GM13977 (cell line): ENCODE data around the gene MSLN.

ENCODE experiments used
- DNase-seq: peaks from one replicate; pipeline ENCODE4 v3.0.0; 2012; ENCODE audit warnings: low spot score
- in situ Hi-C: fragments of 300-500 bp; cut with MboI; formaldehyde crosslinking; loops from one replicate; pipeline ENCODE4 v1.12.0; 2022; ENCODE audit warnings: low sequenced_read_pairs, low pct_unique_long_range_greater_than_20kb, mixed read lengths, inconsistent platforms; ENCODE audit not compliant: unreplicated experiment
- TF ChIP-seq, protein P1 (sequence below): IDR thresholded peaks from 2 replicates; pipeline ENCODE4 v1.5.1; 2012; ENCODE audit warnings: mild to moderate bottlenecking, control low read depth; ENCODE audit not compliant: insufficient read depth; ENCODE audit errors: extremely low read depth, missing control alignments

The MSLN gene

GRCh38 chr16:745739-746138 is 14.8 kb upstream of the MSLN start:
- DNase-seq: peak; percentile 75
- in situ Hi-C loops: no loop called here
- TF ChIP-seq, protein P1, sequence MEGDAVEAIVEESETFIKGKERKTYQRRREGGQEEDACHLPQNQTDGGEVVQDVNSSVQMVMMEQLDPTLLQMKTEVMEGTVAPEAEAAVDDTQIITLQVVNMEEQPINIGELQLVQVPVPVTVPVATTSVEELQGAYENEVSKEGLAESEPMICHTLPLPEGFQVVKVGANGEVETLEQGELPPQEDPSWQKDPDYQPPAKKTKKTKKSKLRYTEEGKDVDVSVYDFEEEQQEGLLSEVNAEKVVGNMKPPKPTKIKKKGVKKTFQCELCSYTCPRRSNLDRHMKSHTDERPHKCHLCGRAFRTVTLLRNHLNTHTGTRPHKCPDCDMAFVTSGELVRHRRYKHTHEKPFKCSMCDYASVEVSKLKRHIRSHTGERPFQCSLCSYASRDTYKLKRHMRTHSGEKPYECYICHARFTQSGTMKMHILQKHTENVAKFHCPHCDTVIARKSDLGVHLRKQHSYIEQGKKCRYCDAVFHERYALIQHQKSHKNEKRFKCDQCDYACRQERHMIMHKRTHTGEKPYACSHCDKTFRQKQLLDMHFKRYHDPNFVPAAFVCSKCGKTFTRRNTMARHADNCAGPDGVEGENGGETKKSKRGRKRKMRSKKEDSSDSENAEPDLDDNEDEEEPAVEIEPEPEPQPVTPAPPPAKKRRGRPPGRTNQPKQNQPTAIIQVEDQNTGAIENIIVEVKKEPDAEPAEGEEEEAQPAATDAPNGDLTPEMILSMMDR: peak; percentile 58

DNA sequence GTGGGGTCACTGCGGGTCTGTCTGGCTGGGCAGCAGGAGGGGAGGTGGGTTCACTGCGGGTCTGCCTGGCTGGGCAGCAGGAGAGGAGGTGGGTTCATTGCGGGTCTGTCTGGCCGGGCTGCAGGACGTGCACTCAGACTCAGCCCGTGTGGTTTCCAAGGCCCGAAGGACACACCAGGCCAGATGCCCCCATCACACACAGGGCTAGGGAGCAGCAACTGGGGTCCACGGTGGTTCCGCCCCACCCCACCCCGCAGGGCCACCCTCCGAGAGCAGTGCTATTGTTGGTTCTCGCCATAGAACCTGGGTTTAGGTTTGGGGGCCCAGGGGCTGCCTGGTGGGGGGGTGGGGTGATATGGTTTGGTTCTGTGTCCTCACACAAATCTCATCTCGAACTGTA is 13.9 kb upstream of the MSLN start:
- DNase-seq: no peak
- TF ChIP-seq, protein P1: no peak
- in situ Hi-C loops: no loop called here

GRCh38 chr16:747978-748746 is 12.4 kb upstream of the MSLN start:
- in situ Hi-C loops: no loop called here
- TF ChIP-seq, protein P1: no peak
- no peak for DNase-seq

DNA sequence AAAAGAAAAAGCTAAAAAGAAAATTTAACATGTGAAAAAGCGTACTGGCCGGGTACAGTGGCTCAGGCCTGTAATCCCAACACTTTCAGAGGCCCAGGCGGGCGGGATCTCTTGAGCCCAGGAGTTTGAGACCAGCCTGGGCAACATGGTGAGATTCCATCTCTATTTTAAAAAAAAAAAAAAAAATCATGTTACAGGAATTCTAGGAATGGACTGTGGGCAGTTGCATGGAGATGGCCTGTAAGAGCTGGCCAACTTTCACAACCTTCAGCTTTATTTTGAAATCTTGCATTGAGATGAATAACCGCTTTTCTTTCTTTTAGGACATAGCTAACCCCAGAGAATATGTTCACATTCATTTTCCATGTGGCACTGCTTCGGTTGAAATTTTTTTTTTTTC is 11.5 kb upstream of the MSLN start:
- TF ChIP-seq, protein P1: no peak
- in situ Hi-C loops: no loop called here

GRCh38 chr16:750485-750884 is 10.0 kb upstream of the MSLN start:
- no peak for DNase-seq
- in situ Hi-C loops: no loop called here
- TF ChIP-seq, protein P1: no peak

More for the DNA sequence above, 11.5 kb upstream of the MSLN start:
- no peak for DNase-seq

GRCh38 chr16:751152-752006 is 9.2 kb upstream of the MSLN start:
- in situ Hi-C loops: no loop called here
- TF ChIP-seq, protein P1: no peak
- DNase-seq: no peak
